M059J (cell line): ENCODE data around the gene FMNL2. TPM values are rescaled to one million over a fixed set of nuclear protein-coding genes. Genes with fewer than 3 reads are reported as not detected.

Source experiments
- DNase-seq: peaks from one replicate; pipeline ENCODE4 v3.0.0-alpha.2; 2012; ENCODE audit warnings: low read depth
- total RNA-seq: library from RNA; depleted of rRNA; stranded (reverse); fragments of >200 nt; shearing (Covaris generic); gene quantifications from 2 replicates; pipeline ENCODE4 v1.2.3, GENCODE V29; 2014

FMNL2 gene
- total RNA-seq, 1 experiment from 2014 or later = 13.2 TPM

GRCh38 chr2:152553518-152553917, 218.5 kb downstream of the FMNL2 start:
- DNase-seq = no peak

- DNase-seq = no peak
Observed at GRCh38 chr2:152555048-152555447, 220.1 kb downstream of the FMNL2 start.

GRCh38 chr2:152556506-152556905, 221.5 kb downstream of the FMNL2 start:
- no peak for DNase-seq

GRCh38 chr2:152557273-152557888, 222.4 kb downstream of the FMNL2 start:
- DNase-seq = peak; percentile 29

- DNase-seq = peak; percentile 91
Observed at GRCh38 chr2:152558158-152558984, 223.4 kb downstream of the FMNL2 start.

GRCh38 chr2:152559008-152559407, 224.0 kb downstream of the FMNL2 start:
- DNase-seq = no peak

GRCh38 chr2:152560166-152560565, 225.2 kb downstream of the FMNL2 start:
- DNase-seq = peak; percentile 62

GRCh38 chr2:152560873-152561595, 226.1 kb downstream of the FMNL2 start:
- no peak for DNase-seq

GRCh38 chr2:152562198-152562884, 227.4 kb downstream of the FMNL2 start:
- DNase-seq = no peak

GRCh38 chr2:152563764-152564163, 228.8 kb downstream of the FMNL2 start:
- DNase-seq = no peak

- DNase-seq = no peak
Observed at GRCh38 chr2:152564754-152565551, 230.0 kb downstream of the FMNL2 start.

- DNase-seq = no peak
Observed at GRCh38 chr2:152565884-152566727, 231.1 kb downstream of the FMNL2 start.

GRCh38 chr2:152566728-152567069, 231.7 kb downstream of the FMNL2 start:
- DNase-seq = no peak

GRCh38 chr2:152568531-152568930, 233.6 kb downstream of the FMNL2 start:
- DNase-seq = no peak

GRCh38 chr2:152569186-152569585, 234.2 kb downstream of the FMNL2 start:
- DNase-seq = no peak

GRCh38 chr2:152571048-152571766, 236.2 kb downstream of the FMNL2 start:
- peak; percentile 60 for DNase-seq

- DNase-seq = no peak
Observed at GRCh38 chr2:152572031-152572430, 237.1 kb downstream of the FMNL2 start.

- peak; percentile 79 for DNase-seq
Observed at GRCh38 chr2:152573168-152573567, 238.2 kb downstream of the FMNL2 start.

- DNase-seq = no peak
Observed at GRCh38 chr2:152577579-152577978, 242.6 kb downstream of the FMNL2 start.

GRCh38 chr2:152578573-152578972, 243.6 kb downstream of the FMNL2 start:
- no peak for DNase-seq
